Lung microvascular endothelial cell (primary cell): ENCODE data around the gene GAS7. TPM values are rescaled to one million over a fixed set of nuclear protein-coding genes. Genes with fewer than 3 reads are reported as not detected.
"Not testable (repeated sequence)": the region's sequence is repeated elsewhere in the genome, so short reads cannot be mapped to it uniquely, and the experiment has no call there.

Experiments
- DNase-seq, 2 donors: peaks; one replicate each; pipeline versions ENCODE4 v3.0.0 to v3.0.0-alpha.2; 2010; ENCODE audit warnings: low read depth in 2 of 2
- total RNA-seq: library from RNA; depleted of rRNA; stranded (reverse); fragments of >200 nt; gene quantifications from 2 replicates; pipeline ENCODE4 v1.2.1, GENCODE V29; 2014

Gene GAS7
- total RNA-seq, 1 donor from 2014 or later, result 3.0 TPM

- no peak for DNase-seq
Observed at GRCh38 chr17:9922012-9922848, 276.2 kb downstream of the GAS7 start.

- DNase-seq, result not testable (repeated sequence)
Observed at GRCh38 chr17:9921216-9921615, 277.2 kb downstream of the GAS7 start.

GRCh38 chr17:9918804-9919352 lies 279.5 kb downstream of the GAS7 start:
- DNase-seq, result no peak

- no peak for DNase-seq
Observed at GRCh38 chr17:9918352-9918751, 280.1 kb downstream of the GAS7 start.

GRCh38 chr17:9917801-9918200 lies 280.6 kb downstream of the GAS7 start:
- DNase-seq, result no peak

GRCh38 chr17:9917131-9917530 lies 281.3 kb downstream of the GAS7 start:
- no peak for DNase-seq

- DNase-seq, result no peak
Observed at GRCh38 chr17:9916108-9916507, 282.3 kb downstream of the GAS7 start.

- DNase-seq, result no peak
Observed at GRCh38 chr17:9913476-9913875, 284.9 kb downstream of the GAS7 start.

GRCh38 chr17:9912121-9913099 lies 286.0 kb downstream of the GAS7 start:
- DNase-seq, result no peak

- DNase-seq, result no peak
Observed at GRCh38 chr17:9911089-9911488, 287.3 kb downstream of the GAS7 start.

GRCh38 chr17:9908649-9909042 lies 289.8 kb downstream of the GAS7 start:
- no peak for DNase-seq

- DNase-seq, result no peak
Observed at GRCh38 chr17:9907883-9908648, 290.3 kb downstream of the GAS7 start.

GRCh38 chr17:9907131-9907530 lies 291.3 kb downstream of the GAS7 start:
- DNase-seq, result no peak

GRCh38 chr17:9906616-9907015 lies 291.8 kb downstream of the GAS7 start:
- DNase-seq, result no peak

GRCh38 chr17:9905902-9906301 lies 292.5 kb downstream of the GAS7 start:
- peak in 1 of 2 donors; percentile 17 for DNase-seq

GRCh38 chr17:9905078-9905415 lies 293.4 kb downstream of the GAS7 start, which contains the start of gene RCVRN:
TSS of gene RCVRN (minus strand) at chr17:9905271. CDS start at chr17:9905180, 91 bp downstream.
- no peak for DNase-seq

- no peak for DNase-seq
Observed at GRCh38 chr17:9904277-9905077, 293.9 kb downstream of the GAS7 start.

GRCh38 chr17:9902120-9902519 lies 296.3 kb downstream of the GAS7 start:
- DNase-seq, result no peak

- DNase-seq, result peak in 1 of 2 donors; percentile 10
Observed at GRCh38 chr17:9900784-9901183, 297.6 kb downstream of the GAS7 start.

- no peak for DNase-seq
Observed at GRCh38 chr17:9900044-9900594, 298.3 kb downstream of the GAS7 start.
